ENCODE data around the gene PPAN.

DNA sequence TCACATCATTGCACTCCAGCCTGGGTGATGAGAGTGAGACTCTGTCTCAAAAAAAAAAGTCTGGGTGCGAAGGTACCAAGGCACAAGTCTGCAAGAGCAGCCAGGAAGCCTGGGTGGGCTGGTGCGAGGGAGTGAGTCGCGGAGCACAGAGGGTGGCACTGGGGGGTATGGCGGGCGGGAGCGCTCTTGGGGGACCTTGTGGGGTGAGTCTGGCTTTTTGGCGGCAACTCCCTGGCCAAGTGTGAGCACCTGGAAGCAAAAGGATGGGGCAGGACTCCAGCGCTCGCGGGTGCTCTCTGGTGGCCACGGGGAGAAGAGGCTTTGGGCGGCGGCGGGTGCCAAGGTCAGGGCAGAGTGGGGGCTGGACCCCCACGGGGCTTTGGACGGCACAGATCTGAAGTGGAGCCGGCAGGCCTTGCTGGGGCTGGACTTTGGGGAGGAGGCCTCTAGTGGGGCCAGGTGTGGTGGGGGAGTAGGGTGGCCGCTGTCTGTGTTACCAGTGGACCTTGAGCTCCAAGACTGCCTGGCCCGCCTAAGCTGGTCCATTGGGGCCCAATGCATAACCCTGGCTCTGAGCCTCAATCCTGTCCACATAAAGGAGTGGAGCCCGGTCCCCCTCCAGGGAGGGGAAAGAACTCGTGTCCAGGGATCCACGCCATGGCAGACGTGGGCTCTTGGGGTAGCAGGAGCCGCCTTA lies 6.9 kb downstream of the PPAN start:
- TF ChIP-seq, protein P1, sequence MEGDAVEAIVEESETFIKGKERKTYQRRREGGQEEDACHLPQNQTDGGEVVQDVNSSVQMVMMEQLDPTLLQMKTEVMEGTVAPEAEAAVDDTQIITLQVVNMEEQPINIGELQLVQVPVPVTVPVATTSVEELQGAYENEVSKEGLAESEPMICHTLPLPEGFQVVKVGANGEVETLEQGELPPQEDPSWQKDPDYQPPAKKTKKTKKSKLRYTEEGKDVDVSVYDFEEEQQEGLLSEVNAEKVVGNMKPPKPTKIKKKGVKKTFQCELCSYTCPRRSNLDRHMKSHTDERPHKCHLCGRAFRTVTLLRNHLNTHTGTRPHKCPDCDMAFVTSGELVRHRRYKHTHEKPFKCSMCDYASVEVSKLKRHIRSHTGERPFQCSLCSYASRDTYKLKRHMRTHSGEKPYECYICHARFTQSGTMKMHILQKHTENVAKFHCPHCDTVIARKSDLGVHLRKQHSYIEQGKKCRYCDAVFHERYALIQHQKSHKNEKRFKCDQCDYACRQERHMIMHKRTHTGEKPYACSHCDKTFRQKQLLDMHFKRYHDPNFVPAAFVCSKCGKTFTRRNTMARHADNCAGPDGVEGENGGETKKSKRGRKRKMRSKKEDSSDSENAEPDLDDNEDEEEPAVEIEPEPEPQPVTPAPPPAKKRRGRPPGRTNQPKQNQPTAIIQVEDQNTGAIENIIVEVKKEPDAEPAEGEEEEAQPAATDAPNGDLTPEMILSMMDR (IDR thresholded peaks at IDR 0.05), result peak; percentile 11 to 50 (median 39)
- TF ChIP-seq POLR2A (IDR thresholded peaks at IDR 0.05), result no peak

Measured in testis (tissue), 2 donors.